Neural crest cell (in vitro differentiated cells): Measurements from ENCODE around the gene CENPH. TPM values are rescaled to one million over a fixed set of nuclear protein-coding genes. Genes with fewer than 3 reads are reported as not detected.
"Not testable (repeated sequence)": the region's sequence is repeated elsewhere in the genome, so short reads cannot be mapped to it uniquely, and the experiment has no call there.

Experiments used
- DNase-seq: peaks from one replicate; pipeline ENCODE4 v3.0.0; 2021; ENCODE audit warnings: low read depth, mixed read lengths, low spot score
- H3K27ac Mint-ChIP-seq: one replicate; pipeline ENCODE4 v1.8.0; 2021; ENCODE audit warnings: mild to moderate bottlenecking, mixed read lengths; ENCODE audit not compliant: unreplicated experiment
- H3K27me3 Mint-ChIP-seq: 2 replicates; pipeline ENCODE4 v1.8.0; 2021; ENCODE audit warnings: low read depth, mild to moderate bottlenecking, mixed read lengths
- H3K36me3 Mint-ChIP-seq: 2 replicates; pipeline ENCODE4 v1.8.0; 2021; ENCODE audit warnings: low read depth, mild to moderate bottlenecking, mixed read lengths
- H3K4me1 Mint-ChIP-seq: 2 replicates; pipeline ENCODE4 v1.8.0; 2021; ENCODE audit warnings: mixed read lengths
- H3K4me3 Mint-ChIP-seq: one replicate; pipeline ENCODE4 v1.8.0; 2021; ENCODE audit warnings: mild to moderate bottlenecking, mixed read lengths
- H3K9me3 Mint-ChIP-seq: 2 replicates; pipeline ENCODE4 v1.8.0; 2021; ENCODE audit warnings: mixed read lengths
- long read RNA-seq: library from polyadenylated mRNA; unstranded; transcript quantifications from one replicate; pipeline ENCODE4 v2.0.0, GENCODE V29; 2020
- total RNA-seq: library from RNA; stranded (reverse); gene quantifications from 2 replicates; pipeline ENCODE4 v1.2.1, GENCODE V29; 2021
- TF ChIP-seq, protein P1 (sequence below): fragments of 200-600 bp; sonication (generic); conservative IDR thresholded peaks from 2 replicates; pipeline ENCODE4 v1.5.0; 2021; ENCODE audit warnings: antibody characterized with exemption, mild to moderate bottlenecking

CENPH gene, protein sequence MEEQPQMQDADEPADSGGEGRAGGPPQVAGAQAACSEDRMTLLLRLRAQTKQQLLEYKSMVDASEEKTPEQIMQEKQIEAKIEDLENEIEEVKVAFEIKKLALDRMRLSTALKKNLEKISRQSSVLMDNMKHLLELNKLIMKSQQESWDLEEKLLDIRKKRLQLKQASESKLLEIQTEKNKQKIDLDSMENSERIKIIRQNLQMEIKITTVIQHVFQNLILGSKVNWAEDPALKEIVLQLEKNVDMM
- total RNA-seq: 56.1 and 59.8 TPM in 2 replicates
- long read RNA-seq, transcript CENPH-201 (9 exons, 1,389 nt): major isoform, 35 of 44 reads
- long read RNA-seq, partial matches to known transcripts: 2 of 44 reads
- long read RNA-seq, other reads (novel, unspliced or antisense): 6 of 44 reads

DNA sequence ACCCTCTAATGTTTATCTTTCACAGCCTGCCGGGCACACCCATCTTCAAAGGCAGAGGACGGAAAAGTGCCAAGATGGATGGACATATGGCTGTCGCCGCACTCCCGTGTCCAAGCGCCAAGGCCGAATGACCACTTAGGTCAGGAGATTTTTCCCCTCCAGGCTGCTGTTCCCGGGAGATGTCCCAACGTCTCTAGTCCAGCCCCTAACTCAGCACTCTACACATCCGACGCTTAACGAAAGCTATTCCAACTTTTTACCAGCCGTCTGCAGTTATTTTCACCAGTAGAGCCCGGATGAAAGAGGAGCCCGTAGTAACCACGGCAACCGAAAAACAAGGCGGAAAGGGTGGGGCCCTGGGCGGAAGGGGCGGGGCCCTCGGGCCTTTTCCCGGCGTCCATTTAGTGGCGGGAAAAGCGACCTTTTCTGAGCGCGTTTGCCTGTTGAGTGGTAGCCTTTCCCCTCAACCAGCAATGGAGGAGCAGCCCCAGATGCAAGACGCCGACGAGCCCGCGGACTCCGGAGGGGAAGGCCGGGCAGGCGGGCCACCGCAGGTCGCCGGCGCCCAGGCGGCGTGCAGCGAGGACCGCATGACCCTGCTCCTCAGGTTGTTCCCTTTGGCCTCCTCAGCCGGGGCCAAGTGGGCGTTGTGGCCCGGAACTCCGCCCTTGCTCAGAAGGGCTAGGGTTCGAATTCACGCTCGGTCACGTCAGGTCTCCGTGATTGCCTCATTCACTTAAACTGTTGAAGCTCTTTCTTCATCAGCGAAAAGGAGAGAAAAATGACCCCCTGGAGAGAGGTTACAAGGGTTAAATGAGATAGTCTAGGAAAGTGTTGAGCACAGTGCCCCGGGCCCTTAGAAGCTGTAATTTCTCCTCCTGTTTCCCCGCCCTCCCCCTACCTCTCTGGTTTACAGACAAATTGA, at the start of gene CENPH:
Gene CENPH (plus strand): TSS at position 422 of the 925 bp plus-strand sequence. CDS start 52 bp downstream, at position 474.
- Mint-ChIP-seq H3K9me3 (no peaks in the 10 kb centered on the region), H3K27ac (peak within 1 kb of the TSS; percentile 100), H3K4me1 (peaks cover 21% of the 10 kb centered on the region), H3K4me3 (peak within 1 kb of the TSS; percentile 98), H3K27me3 (no peaks in the 10 kb centered on the region), H3K36me3 (no peaks in the 10 kb centered on the region)
- peak; percentile 86 for DNase-seq
- TF ChIP-seq, protein P1, sequence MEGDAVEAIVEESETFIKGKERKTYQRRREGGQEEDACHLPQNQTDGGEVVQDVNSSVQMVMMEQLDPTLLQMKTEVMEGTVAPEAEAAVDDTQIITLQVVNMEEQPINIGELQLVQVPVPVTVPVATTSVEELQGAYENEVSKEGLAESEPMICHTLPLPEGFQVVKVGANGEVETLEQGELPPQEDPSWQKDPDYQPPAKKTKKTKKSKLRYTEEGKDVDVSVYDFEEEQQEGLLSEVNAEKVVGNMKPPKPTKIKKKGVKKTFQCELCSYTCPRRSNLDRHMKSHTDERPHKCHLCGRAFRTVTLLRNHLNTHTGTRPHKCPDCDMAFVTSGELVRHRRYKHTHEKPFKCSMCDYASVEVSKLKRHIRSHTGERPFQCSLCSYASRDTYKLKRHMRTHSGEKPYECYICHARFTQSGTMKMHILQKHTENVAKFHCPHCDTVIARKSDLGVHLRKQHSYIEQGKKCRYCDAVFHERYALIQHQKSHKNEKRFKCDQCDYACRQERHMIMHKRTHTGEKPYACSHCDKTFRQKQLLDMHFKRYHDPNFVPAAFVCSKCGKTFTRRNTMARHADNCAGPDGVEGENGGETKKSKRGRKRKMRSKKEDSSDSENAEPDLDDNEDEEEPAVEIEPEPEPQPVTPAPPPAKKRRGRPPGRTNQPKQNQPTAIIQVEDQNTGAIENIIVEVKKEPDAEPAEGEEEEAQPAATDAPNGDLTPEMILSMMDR: no peak

DNA sequence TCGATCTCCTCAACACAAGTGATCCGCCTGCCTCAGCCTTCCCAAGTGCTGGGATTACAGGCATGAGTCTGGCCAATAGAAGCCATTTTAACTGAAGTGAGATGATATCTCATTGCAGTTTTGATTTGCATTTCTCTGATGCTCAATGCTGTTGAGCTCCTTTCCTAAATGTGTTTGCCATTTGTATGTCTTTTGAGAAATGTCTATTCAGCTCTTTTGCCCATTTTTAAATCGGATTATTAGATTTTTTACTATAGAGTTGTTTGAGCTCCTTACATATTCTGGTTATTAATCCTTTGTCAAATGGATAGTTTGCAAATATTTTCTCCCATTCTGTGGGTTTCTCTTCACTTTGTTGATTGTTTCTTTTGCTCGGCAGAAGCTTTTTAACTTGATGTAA, 49.1 kb upstream of the CENPH start:
- not testable (repeated sequence) for H3K4me1 Mint-ChIP-seq, H3K27ac Mint-ChIP-seq, H3K27me3 Mint-ChIP-seq, H3K4me3 Mint-ChIP-seq, DNase-seq
- Mint-ChIP-seq H3K9me3 (peaks cover 19% of the 10 kb centered on the region), H3K36me3 (peaks cover 19% of the 10 kb centered on the region)

DNA sequence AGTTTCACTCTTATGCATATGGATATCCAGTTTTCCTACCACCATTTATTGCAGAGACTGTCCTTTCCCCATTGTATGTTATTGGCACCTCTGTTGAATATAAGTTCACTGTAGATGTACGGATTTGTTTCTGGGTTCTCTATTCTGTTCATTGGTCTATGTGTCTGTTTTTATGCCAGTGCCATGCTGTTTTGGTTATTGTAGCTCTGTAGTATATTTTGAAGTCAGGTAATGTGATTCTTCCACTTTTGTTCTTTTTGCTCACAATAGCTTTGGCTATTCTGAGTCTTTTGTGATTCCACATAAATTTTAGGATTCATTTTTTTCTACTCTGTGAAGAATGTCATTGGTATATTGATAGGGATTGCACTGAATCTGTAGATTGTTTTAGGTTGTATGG, 48.6 kb upstream of the CENPH start:
- DNase-seq: no peak

DNA sequence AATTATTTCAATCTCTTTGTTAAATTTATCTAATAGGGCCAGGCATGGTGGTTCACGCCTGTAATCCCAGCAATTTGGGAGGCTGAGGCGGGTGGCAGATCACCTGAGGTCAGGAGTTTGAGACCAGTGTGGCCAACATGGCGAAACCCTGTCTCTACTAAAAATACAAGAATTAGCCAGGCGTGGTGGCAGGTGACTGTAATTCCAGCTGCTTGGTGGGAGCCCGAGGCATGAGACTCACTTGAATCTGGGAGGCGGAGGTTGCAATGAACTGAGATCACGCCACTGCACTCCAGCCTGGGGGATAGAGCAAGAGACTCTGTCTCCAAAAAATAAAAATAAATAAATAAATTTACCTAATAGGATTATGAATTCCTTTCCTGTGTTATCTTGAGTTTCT, 40.8 kb upstream of the CENPH start:
- not testable (repeated sequence) for H3K36me3 Mint-ChIP-seq, H3K27me3 Mint-ChIP-seq, H3K4me1 Mint-ChIP-seq, H3K27ac Mint-ChIP-seq, H3K9me3 Mint-ChIP-seq, H3K4me3 Mint-ChIP-seq, DNase-seq

More for the DNA sequence above, 48.6 kb upstream of the CENPH start:
- TF ChIP-seq, protein P1: no peak
- Mint-ChIP-seq H3K27me3 (no peaks in the 10 kb centered on the region), H3K4me1 (no peaks in the 10 kb centered on the region), H3K9me3 (peaks cover 19% of the 10 kb centered on the region), H3K27ac (no peak overlapping the region), H3K36me3 (peaks cover 19% of the 10 kb centered on the region), H3K4me3 (no peak overlapping the region)

DNA sequence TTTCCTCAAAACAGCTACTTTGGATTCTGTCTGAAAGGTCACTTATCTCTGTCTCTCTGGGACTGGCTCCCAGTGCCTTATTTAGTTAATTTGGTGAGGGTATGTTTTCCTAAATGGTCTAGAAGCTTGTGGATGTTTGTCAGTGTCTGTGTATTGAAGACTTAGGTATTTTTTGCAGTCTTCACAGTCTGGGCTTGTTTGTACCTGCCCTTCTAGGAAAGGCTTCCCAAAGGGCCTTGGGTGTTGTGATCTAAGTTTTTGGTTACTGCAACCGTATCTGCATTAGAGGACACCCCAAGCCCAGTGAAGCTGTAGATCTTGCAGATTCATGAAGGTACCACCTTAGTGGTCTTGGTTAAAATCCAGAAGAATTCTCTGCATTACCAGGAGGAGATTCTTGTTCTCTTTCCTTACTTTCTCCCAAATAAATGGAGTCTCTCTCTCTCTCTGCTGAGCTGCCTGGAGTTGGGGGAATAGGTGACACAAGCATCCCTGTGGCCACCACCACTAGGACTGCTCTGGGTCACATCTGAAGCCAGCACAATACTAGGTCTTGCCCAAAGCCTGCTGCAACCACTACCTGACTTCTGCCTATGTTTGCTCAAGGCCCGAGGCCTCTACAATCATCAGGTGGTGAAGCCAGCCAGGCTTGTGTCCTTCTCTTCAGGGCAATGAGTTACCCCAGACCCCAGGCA, 40.3 kb upstream of the CENPH start:
- Mint-ChIP-seq H3K27me3 (no peaks in the 10 kb centered on the region), H3K9me3 (no peaks in the 10 kb centered on the region), H3K4me1 (no peaks in the 10 kb centered on the region), H3K36me3 (peaks cover 2% of the 10 kb centered on the region), H3K4me3 (no peak overlapping the region), H3K27ac (no peak overlapping the region)
- DNase-seq: no peak
- TF ChIP-seq, protein P1: no peak

DNA sequence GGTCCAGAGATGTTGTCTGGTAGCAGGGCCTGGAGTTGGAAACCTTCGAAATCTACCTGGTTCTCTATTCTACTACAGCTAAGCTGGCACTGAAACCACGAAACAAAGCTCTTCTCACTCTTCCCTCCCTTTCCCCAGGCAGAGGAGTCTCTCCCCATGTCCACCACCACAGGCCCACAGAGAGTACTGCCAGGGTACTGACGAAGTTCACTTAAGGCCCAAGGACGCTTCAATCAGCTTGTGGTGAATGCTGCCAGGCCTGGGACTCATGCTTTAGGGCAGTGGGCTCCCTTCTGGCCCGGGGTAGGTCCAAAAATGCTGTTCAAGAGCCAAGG, 39.7 kb upstream of the CENPH start:
- Mint-ChIP-seq H3K36me3 (peaks cover 2% of the 10 kb centered on the region), H3K4me3 (no peak overlapping the region), H3K27ac (no peak overlapping the region), H3K4me1 (no peaks in the 10 kb centered on the region), H3K9me3 (no peaks in the 10 kb centered on the region), H3K27me3 (no peaks in the 10 kb centered on the region)
- DNase-seq: no peak
- TF ChIP-seq, protein P1: no peak
